Measurements from ENCODE around the gene PACS1.
A peak's percentile ranks its signal among the peaks of the same experiment; 100 is the strongest.
"Not testable (repeated sequence)": the region's sequence is repeated elsewhere in the genome, so short reads cannot be mapped to it uniquely, and the experiment has no call there.

The PACS1 gene

GRCh38 chr11:66263231-66263630 lies 193.2 kb downstream of the PACS1 start:
- DNase-seq: no peak

DNA sequence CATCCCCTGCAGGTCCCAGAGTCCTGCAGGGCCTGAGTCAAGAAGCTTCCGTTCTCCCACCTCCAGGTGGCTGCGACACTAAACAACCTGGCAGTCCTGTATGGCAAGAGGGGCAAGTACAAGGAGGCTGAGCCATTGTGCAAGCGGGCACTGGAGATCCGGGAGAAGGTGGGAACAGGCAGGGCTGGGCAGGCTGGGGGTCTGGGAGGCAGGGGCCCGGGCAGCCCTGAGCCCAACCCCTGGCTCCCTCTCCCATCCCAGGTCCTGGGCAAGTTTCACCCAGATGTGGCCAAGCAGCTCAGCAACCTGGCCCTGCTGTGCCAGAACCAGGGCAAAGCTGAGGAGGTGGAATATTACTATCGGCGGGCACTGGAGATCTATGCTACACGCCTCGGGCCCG lies 193.7 kb downstream of the PACS1 start:
- DNase-seq: no peak

DNA sequence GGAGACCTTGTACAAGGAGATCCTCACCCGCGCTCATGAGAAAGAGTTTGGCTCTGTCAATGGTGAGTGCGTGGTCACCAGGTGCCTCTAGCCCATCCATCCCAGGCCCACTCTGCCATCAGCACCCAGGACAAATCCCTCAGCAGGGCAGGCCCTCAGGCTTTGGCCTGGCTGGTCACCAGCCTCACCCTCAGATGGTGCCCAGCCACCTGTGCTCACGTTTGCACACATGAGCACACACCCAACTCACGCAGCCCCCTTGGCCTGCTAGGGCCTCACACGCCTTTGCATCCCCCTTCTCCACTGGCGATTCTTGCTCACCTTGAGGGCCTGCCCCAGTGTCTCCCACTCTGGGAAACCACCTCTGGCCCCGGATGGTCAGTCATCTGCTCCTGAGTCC lies 194.3 kb downstream of the PACS1 start:
- no peak for DNase-seq

DNA sequence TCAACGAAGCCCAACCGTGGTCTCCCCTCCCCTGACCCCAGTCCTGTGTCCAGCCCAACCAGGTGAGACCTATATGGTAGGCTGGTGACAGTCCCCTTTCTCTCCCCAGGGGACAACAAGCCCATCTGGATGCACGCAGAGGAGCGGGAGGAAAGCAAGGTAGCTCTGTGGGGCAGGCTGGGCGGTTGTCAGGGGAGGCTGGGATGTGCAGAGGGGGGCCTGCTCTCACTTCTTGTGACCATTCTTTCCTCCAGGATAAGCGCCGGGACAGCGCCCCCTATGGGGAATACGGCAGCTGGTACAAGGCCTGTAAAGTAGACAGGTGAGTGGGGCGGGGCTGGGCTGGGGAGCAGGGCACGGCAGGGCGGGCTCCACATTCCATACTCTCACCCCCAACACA lies 194.8 kb downstream of the PACS1 start:
- DNase-seq: peak; percentile 32

DNA sequence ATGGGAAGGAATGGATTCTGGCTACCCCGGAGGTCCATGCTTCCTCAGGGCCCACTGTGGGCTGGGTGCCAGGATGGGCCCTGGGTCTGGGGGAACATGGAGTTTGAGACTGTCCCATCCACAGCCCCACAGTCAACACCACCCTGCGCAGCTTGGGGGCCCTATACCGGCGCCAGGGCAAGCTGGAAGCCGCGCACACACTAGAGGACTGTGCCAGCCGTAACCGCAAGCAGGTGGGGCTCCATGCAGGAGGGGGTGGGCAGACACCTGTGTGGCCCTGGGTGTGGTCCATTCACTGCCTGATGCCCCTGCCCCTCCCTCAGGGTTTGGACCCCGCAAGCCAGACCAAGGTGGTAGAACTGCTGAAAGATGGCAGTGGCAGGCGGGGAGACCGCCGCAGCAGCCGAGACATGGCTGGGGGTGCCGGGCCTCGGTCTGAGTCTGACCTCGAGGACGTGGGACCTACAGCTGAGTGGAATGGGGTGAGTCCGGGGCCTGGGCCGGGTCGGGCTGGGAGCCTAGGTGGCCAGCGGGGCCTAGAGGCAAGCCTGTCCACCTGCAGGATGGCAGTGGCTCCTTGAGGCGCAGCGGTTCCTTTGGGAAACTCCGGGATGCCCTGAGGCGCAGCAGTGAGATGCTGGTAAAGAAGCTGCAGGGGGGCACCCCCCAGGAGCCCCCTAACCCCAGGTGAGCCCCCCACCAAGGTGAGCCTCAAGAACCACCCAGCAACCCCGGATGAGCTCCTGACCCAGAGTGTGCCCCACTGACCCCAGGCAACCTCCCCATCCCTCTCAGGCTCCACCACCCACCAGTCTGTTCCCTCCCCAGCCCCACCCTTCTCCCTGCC lies 195.7 kb downstream of the PACS1 start:
- DNase-seq: no peak

- no peak for DNase-seq
These were observed 196.4 kb downstream of the PACS1 start for GRCh38 chr11:66266378-66267038.

DNA sequence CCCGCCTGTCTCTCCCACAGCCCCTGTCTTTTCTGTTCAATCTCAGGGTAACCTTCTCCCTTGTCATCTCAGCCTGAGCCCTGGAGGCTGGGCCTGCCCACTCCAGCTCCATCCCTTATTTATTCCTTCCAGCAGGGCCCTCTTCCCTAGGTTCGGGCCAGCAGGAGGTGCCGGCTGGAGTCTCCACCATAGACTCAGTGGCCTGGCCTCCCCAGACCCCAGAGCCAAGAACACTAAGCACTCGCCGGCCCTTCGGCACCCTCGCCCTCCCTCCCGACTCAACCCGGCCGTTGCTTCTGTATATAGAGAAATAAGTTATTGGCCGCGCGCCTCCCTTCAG lies 196.9 kb downstream of the PACS1 start:
- no peak for DNase-seq

DNA sequence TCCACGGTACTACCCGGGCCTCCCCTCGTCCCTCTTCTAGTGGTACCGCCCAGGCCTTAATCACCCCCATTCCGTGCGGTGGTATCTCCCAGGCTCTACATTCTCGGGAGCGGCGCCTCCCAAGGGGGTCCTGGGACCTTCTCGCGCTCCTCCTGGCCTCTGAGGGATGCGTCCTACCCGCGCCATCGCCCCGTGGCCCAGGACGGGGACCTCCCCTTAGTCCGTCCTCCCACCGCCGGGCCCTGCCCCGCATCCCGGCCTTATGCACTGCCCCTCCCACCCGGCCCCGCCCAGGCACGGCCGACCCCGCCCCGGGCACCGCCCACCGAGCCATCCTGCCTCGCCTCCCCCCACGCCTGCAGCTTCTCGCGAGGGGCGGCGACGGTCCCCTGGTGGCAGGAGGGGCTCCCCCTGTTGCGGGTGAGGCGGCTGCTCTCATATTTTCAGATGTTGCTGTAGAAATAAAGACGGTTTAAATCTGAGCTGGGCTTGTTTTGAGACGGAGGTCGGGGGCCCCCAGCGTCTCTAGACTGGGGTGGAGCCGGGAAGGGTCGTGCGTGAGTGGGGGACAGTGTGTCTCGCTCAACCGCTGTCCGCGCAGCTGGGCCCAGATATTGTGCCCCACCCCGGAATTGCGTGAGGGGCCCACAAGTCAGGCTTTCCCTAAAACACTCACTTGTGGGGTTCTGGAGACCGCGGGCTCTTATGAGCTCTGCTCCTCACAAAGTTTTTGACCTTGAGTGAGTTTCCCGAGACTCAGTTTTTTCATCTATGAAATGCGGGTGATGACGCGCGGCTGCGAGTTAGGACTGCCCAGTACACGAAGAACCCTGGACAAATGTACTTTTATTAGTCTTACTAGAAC lies 197.5 kb downstream of the PACS1 start:
- peak; percentile 90 for DNase-seq

- DNase-seq: peak; percentile 100
These were observed 198.3 kb downstream of the PACS1 start, which contains the start of gene RAB1B for GRCh38 chr11:66268244-66268951. Gene RAB1B, plus strand, starts transcription at chr11:66268639. Its CDS starts 41 bp downstream, at chr11:66268680.

- DNase-seq: peak; percentile 67
These were observed 199.2 kb downstream of the PACS1 start for GRCh38 chr11:66268952-66269905.

- DNase-seq: no peak
These were observed 201.7 kb downstream of the PACS1 start for GRCh38 chr11:66271816-66272215.

DNA sequence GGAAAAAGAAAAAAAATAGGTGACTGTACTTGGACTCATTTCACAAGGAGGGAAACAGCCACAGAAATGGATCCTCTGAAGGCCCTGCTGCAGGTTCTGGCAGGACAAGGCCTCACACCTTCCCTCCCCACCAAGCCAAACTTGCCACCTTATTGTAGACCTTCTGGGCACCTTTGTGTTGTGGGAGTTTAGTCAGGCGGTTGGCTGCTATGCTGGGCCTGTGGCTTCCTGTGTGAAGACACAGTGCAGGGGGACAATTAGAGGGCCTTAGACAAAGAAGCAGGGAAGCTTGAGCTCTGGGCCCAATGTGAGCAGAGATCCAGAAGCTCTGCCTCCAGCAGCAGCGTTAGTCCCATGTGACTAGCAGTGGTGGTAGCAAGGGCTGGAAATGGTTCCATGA lies 202.5 kb downstream of the PACS1 start:
- DNase-seq: no peak

DNA sequence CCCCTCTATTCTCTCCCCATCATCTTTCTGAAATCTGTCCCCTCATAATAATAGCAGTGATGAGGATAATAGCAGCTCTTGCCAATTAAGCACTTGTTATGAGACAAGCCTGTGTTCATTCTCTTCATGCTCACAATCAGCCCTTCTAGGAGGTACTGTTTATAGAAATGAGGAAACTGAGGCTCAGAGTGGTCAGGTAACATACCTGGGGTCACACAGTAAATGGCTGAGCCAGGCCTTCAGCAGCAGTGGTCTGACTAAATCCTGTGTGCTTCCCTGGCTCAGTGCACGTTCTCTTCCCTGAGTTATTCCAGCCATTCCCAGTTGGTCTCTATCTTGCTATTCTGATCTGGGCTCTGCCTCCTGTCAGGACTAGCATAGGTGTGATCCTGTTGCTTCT lies 204.1 kb downstream of the PACS1 start:
- no peak for DNase-seq

DNA sequence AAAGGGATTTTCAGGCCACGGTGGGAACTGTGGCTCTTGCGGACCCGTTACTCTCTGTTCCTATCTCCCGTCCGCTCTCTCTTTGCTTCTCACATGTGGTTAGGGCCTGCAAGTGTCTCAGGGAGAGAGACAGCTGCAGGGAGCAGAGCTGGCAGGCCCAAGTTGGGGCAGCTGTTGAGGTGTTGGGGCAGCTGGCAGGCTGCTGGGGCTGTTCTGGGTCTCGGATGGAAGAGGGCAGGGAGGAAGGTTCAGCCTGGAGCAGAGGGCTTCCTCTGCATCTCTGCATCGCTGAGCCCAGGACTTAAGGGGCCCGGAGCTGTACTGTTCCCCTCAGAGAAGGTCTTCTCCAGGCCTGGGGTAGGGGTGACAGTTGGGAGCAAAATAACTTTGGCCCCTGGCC lies 205.3 kb downstream of the PACS1 start:
- DNase-seq: no peak

DNA sequence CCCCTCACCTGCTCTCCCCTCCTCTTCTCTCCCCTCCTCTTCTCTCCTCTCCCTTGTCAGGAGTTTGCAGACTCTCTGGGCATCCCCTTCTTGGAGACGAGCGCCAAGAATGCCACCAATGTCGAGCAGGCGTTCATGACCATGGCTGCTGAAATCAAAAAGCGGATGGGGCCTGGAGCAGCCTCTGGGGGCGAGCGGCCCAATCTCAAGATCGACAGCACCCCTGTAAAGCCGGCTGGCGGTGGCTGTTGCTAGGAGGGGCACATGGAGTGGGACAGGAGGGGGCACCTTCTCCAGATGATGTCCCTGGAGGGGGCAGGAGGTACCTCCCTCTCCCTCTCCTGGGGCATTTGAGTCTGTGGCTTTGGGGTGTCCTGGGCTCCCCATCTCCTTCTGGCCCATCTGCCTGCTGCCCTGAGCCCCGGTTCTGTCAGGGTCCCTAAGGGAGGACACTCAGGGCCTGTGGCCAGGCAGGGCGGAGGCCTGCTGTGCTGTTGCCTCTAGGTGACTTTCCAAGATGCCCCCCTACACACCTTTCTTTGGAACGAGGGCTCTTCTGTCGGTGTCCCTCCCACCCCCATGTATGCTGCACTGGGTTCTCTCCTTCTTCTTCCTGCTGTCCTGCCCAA lies 206.0 kb downstream of the PACS1 start:
- DNase-seq: no peak

GRCh38 chr11:66276619-66277018 lies 206.5 kb downstream of the PACS1 start:
- not testable (repeated sequence) for DNase-seq

DNA sequence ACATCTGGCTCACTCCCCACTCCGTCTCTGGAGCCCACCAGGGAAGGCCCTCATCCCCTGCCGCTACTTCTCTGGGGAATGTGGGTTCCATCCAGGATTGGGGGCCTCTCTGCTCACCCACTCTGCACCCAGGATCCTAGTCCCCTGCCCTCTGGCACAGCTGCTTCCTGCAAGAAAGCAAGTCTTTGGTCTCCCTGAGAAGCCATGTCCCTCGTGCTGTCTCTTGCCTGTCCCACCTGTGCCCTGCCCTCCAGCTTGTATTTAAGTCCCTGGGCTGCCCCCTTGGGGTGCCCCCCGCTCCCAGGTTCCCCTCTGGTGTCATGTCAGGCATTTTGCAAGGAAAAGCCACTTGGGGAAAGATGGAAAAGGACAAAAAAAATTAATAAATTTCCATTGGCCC lies 207.0 kb downstream of the PACS1 start:
- not testable (repeated sequence) for DNase-seq

DNA sequence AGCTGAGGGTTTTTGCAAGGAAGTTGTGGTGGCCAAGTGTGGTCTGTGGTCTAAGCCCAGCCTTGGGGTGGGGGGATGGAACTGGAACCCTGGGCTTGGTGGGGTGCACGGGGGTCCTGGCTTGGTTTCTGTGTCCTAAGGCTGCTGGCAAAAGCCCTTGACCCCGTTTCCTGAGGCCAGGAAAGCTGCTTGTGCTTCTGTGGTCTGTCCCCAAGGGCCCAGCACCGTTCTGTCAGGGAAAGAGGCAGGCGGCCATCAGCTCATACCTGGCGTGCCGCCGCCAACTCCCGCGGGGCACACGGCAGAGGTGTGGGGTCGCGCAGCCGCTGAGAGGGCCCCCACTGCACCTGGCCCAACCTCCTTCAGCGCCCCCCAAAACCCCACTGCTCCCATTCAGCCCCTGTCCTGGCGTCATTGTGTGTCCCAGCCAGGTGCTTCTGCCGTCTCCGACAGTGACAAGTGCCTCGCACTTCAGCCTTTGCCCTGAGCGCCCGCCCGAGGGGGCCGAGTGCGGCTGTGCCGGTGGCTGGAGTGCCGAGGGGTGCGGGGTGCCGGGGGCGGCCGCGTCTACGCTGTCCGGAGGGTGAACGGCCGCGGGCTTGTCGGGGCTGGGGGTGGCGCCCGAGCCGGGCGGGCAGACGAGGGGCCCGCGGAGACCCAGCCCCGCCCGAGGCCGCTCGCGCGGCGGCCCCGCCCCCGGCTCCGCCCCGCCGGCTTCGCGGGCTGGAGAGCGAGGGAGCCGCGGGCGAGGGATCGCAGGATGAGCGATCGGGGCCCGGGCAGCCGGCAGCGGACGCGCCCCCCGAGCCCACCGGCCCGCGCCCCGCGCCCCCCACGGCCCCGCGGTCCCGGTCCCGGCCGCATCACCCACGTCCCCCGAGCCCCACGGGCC lies 207.6 kb downstream of the PACS1 start, which contains the start of gene CNIH2:
Gene CNIH2, plus strand, starts transcription at position 705 of the 892 bp plus-strand sequence. CDS start 282 bp downstream, outside the sequence.
- peak; percentile 50 for DNase-seq

GRCh38 chr11:66278363-66279091 lies 208.5 kb downstream of the PACS1 start:
- peak; percentile 43 for DNase-seq

All from hematopoietic multipotent progenitor cell treated with erythropoietin and hydrocortisone succinate and interleukin-3 and kit ligand, for 6 days (in vitro differentiated cells).